HG03469 (cell line): ENCODE data around the gene PMF1.

ENCODE experiments used
- ATAC-seq: cut with Tn5 transposase; IDR thresholded peaks from one replicate; pipeline ENCODE4 v1.9.1; 2021; ENCODE audit warnings: mild to moderate bottlenecking, moderate library complexity, moderate number of reproducible peaks; ENCODE audit not compliant: unreplicated experiment

The PMF1 gene

GRCh38 chr1:156262461-156263287 lies 49.9 kb downstream of the PMF1 start:
- no peak for ATAC-seq

- no peak for ATAC-seq
Measured at GRCh38 chr1:156263288-156263655, 50.5 kb downstream of the PMF1 start.

GRCh38 chr1:156266051-156266450 lies 53.2 kb downstream of the PMF1 start:
- no peak for ATAC-seq

- no peak for ATAC-seq
Measured at GRCh38 chr1:156268336-156268735, 55.5 kb downstream of the PMF1 start.

GRCh38 chr1:156270314-156270713 lies 57.5 kb downstream of the PMF1 start:
- ATAC-seq, result no peak

- no peak for ATAC-seq
Measured at GRCh38 chr1:156276532-156276931, 63.7 kb downstream of the PMF1 start.

- no peak for ATAC-seq
Measured at GRCh38 chr1:156276966-156277381, 64.2 kb downstream of the PMF1 start.

- ATAC-seq, result no peak
Measured at GRCh38 chr1:156279837-156280236, 67.0 kb downstream of the PMF1 start.

- ATAC-seq, result no peak
Measured at GRCh38 chr1:156281281-156281680, 68.5 kb downstream of the PMF1 start.

GRCh38 chr1:156281693-156282478 lies 69.1 kb downstream of the PMF1 start:
- ATAC-seq, result no peak

GRCh38 chr1:156282479-156283222 lies 69.8 kb downstream of the PMF1 start, which contains the start of gene SMG5:
Gene SMG5 (minus strand): TSS chr1:156282825. CDS start chr1:156282680, 145 bp downstream.
- peak; percentile 59 for ATAC-seq

GRCh38 chr1:156283521-156283920 lies 70.7 kb downstream of the PMF1 start:
- ATAC-seq, result no peak

- ATAC-seq, result no peak
Measured at GRCh38 chr1:156284112-156284511, 71.3 kb downstream of the PMF1 start, which contains the start of gene TMEM79. Gene TMEM79 (plus strand): TSS chr1:156284325. CDS start chr1:156285227, 902 bp downstream.

- no peak for ATAC-seq
Measured at GRCh38 chr1:156284757-156285156, 72.0 kb downstream of the PMF1 start.

GRCh38 chr1:156285437-156285836 lies 72.6 kb downstream of the PMF1 start:
- ATAC-seq, result no peak

- no peak for ATAC-seq
Measured at GRCh38 chr1:156286061-156286460, 73.3 kb downstream of the PMF1 start.
